Natural killer cell (primary cell): ENCODE measurements around the gene TGM2. TPM values are rescaled to one million over a fixed set of nuclear protein-coding genes. Genes with fewer than 3 reads are reported as not detected.

Experiments used
- ATAC-seq, 3 donors: fragments of 150-1000 bp in 2 of 3; fragments of 200-7000 bp in 1 of 3; cut with Tn5 transposase; 1 replicate in 1 of 3; 2 replicates in 2 of 3; pipeline ENCODE4 v1.10.0; 2021; ENCODE audit warnings: mild to moderate bottlenecking in 2 of 3, moderate library complexity in 2 of 3
- DNase-seq, 2 donors: peaks; one replicate each; pipeline versions ENCODE4 v3.0.0 to v3.0.0-alpha.2; 2013 to 2021; ENCODE audit warnings: mixed read lengths in 1 of 2
- H3K27ac ChIP-seq: one replicate; pipeline ENCODE4 v1.5.1; 2013; ENCODE audit warnings: mild to moderate bottlenecking, low read length
- H3K27me3 ChIP-seq: one replicate; pipeline ENCODE4 v1.6.1; 2013; ENCODE audit warnings: low read length; ENCODE audit not compliant: control insufficient read depth, insufficient read depth
- H3K36me3 ChIP-seq: one replicate; pipeline ENCODE4 v1.6.1; 2013; ENCODE audit warnings: low read length; ENCODE audit not compliant: control insufficient read depth, insufficient read depth
- H3K4me1 ChIP-seq: one replicate; pipeline ENCODE4 v1.6.1; 2013; ENCODE audit warnings: low read length; ENCODE audit not compliant: control insufficient read depth, insufficient read depth
- H3K4me3 ChIP-seq: one replicate; pipeline ENCODE4 v1.5.1; 2013; ENCODE audit warnings: low read length
- H3K9me3 ChIP-seq: one replicate; pipeline ENCODE4 v1.6.1; 2013; ENCODE audit warnings: low read length; ENCODE audit not compliant: control insufficient read depth, insufficient read depth
- H3K27ac Mint-ChIP-seq, 2 donors: one replicate each; pipeline ENCODE4 v1.8.0; 2022; ENCODE audit warnings: mild to moderate bottlenecking in 2 of 2, mixed read lengths in 2 of 2, moderate library complexity in 1 of 2
- H3K27me3 Mint-ChIP-seq, 2 donors: one replicate each; pipeline ENCODE4 v1.8.0; 2022; ENCODE audit warnings: low read depth in 2 of 2, mixed read lengths in 2 of 2
- H3K36me3 Mint-ChIP-seq: one replicate; pipeline ENCODE4 v1.8.0; 2022; ENCODE audit warnings: mixed read lengths
- H3K4me1 Mint-ChIP-seq, 2 donors: one replicate each; pipeline ENCODE4 v1.8.0; 2022; ENCODE audit warnings: mixed read lengths in 2 of 2
- H3K4me3 Mint-ChIP-seq: one replicate; pipeline ENCODE4 v1.8.0; 2022; ENCODE audit warnings: mild to moderate bottlenecking, moderate library complexity, mixed read lengths
- H3K9me3 Mint-ChIP-seq, 2 donors: one replicate each; pipeline ENCODE4 v1.8.0; 2022; ENCODE audit warnings: mixed read lengths in 2 of 2
- CTCF ChIP-seq: fragments of 200-600 bp; IDR thresholded peaks from one replicate; pipeline ENCODE4 v1.8.0; 2022; ENCODE audit warnings: antibody characterized with exemption
- WGBS: methylation state at CpG from one replicate; pipeline ENCODE4 v1.1.7; 2013; ENCODE audit warnings: missing lambda C conversion rate; ENCODE audit not compliant: insufficient coverage; 5-methylcytosine and 5-hydroxymethylcytosine counted together
- intact Hi-C: fragments of 100-400 bp; cut with micrococcal nuclease; formaldehyde crosslinking; loops from one replicate; pipeline ENCODE4 v1.14.2; 2022
- total RNA-seq, 4 donors: library from RNA; stranded (reverse); fragments of 120-200 nt in 1 of 4; gene quantifications; one replicate each; pipeline versions ENCODE4 v1.2.3 to v1.2.4, GENCODE V29; 2013 to 2022

The TGM2 gene
- total RNA-seq, 3 donors from 2014 or later (not counting 1 experiment from before 2014, with no cell fraction given) = 0.33 TPM; not detected in 1

DNA sequence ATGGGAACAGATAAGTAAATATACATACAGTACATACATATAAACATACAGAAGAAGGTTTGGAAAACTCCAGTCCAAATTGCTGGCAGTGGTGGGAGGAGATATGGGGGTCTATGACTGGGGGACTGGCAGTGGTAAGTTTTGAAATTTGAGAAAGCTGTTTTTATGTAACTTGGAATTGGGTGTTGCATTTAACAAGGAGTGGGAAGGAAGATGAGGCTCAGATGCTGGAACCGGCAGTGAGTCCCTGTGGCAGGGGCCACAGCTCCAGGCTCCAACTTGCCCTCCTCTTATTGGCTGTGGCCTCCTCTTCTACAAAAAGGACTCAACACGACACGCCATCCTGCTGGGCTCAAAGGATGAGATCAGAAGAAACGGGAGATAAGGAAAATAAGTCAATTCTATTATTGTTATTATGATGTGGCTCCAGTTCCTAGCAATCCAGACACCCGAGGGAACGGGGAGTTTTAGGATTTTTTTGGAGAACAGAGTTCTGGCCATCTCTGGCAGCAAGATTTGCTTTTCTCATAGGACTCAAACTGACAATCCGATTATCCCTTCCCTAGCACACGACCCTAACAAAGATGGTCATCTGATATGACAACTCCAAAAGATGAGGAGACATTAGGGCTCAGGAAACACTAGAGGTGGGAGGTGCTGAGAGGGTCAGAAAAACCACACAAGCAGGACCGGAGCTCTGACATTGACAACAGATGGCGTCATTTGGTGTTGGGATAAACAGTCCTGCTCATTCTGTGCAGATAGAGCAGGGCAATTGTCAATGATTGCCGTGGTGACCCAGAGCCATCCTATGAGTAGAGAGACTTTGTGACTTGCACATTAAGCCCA, 6.0 kb upstream of the TGM2 start:
- H3K27ac Mint-ChIP-seq = no peak overlapping the region
- intact Hi-C loops = no loop called here
- no peaks in the 10 kb centered on the region for H3K9me3 ChIP-seq
- DNase-seq = no peak
- no peak for TF ChIP-seq CTCF
- peaks cover 8% of the 10 kb centered on the region for H3K4me1 ChIP-seq
- H3K27me3 ChIP-seq = no peaks in the 10 kb centered on the region
- no peaks in the 10 kb centered on the region for H3K36me3 Mint-ChIP-seq
- no peaks in the 10 kb centered on the region for H3K9me3 Mint-ChIP-seq
- no peak overlapping the region for H3K4me3 Mint-ChIP-seq
- H3K4me1 Mint-ChIP-seq = peaks cover 4 to 6% of the 10 kb centered on the region in 2 donors
- no peak overlapping the region for H3K4me3 ChIP-seq
- H3K36me3 ChIP-seq = no peaks in the 10 kb centered on the region
- 88% methylated on average over 11 of the region's 11 CpGs for WGBS
- peaks cover 2 to 16% of the 10 kb centered on the region in 2 donors for H3K27me3 Mint-ChIP-seq
- ATAC-seq = no peak
- no peak overlapping the region for H3K27ac ChIP-seq

DNA sequence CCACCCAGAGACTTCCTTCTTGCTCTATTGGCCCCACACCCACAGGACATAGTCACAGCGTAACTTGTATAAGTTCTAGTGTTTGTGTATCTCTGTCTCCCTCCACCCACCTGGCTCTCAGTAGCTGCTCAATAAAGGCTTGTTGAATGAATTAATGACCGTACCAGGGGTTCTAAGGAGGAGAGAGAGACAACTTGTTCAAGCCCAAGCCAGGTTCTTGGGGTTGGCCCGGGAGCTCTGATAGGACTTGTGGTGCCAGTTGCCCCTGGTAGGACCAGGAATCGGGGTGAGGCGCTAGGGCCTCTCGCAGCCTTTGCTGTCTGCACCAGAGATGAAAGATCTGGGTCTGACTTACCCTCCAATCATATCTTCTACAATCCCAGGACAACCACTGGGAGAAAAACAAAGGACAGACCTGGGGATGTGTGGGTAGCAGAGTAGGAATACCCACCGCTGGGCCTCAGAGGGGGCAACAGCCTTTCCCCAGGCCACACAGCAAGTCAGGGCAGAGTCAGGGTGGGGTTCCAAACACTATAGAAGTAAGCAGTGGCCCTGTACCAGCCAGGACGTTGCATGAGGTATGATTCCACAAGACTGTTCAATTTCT, 5.3 kb upstream of the TGM2 start:
- 76% methylated on average over 5 of the region's 8 CpGs for WGBS
- Histone ChIP-seq H3K4me1 (peaks cover 13% of the 10 kb centered on the region), H3K9me3 (no peaks in the 10 kb centered on the region), H3K4me3 (no peak overlapping the region), H3K36me3 (no peaks in the 10 kb centered on the region), H3K27me3 (no peaks in the 10 kb centered on the region), H3K27ac (no peak overlapping the region)
- H3K9me3 Mint-ChIP-seq = no peaks in the 10 kb centered on the region
- H3K36me3 Mint-ChIP-seq = no peaks in the 10 kb centered on the region
- ATAC-seq = no peak
- TF ChIP-seq CTCF = no peak
- no peak overlapping the region for H3K4me3 Mint-ChIP-seq
- intact Hi-C loops = no loop called here
- H3K27me3 Mint-ChIP-seq = peaks cover 6 to 22% of the 10 kb centered on the region in 2 donors
- H3K4me1 Mint-ChIP-seq = peaks cover 9 to 11% of the 10 kb centered on the region in 2 donors
- DNase-seq = no peak
- no peak overlapping the region for H3K27ac Mint-ChIP-seq

DNA sequence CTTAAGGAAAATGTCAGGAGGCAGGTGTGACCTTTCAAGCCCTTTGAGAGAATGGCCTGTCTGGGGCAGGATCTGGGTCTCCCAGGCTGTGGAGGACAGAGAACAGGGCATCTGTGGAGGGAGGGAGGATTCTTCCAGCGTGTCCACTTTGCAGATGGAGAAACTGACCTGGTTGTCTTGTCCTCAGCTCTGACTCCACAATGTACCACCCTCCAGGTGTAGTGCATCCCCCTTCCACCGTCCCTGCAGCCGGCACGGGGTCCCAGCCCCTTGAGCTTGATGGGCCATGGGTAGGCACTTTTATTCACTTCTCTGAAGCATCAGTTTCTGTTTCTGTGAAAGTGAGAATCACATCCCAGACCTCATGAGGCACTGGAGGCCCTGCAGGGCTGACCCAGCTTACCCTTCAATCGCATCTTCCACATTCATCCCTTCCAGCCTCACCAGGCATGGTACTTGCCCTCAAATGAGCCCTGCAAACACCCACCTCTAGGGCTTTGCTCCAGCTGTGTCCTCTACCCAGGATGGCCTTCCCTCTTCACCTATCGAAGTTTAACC, 4.6 kb upstream of the TGM2 start:
- H3K36me3 Mint-ChIP-seq = no peaks in the 10 kb centered on the region
- H3K4me1 Mint-ChIP-seq = peaks cover 12 to 14% of the 10 kb centered on the region in 2 donors
- H3K9me3 Mint-ChIP-seq = no peaks in the 10 kb centered on the region
- no peak overlapping the region for H3K27ac Mint-ChIP-seq
- no peak for ATAC-seq
- H3K4me3 Mint-ChIP-seq = no peak overlapping the region
- intact Hi-C loops = no loop called here
- H3K27me3 Mint-ChIP-seq = peaks cover 6 to 22% of the 10 kb centered on the region in 2 donors
- 87% methylated on average over 6 of the region's 6 CpGs for WGBS
- H3K27ac ChIP-seq = no peak overlapping the region
- H3K9me3 ChIP-seq = no peaks in the 10 kb centered on the region
- no peak for TF ChIP-seq CTCF
- no peaks in the 10 kb centered on the region for H3K36me3 ChIP-seq
- H3K4me1 ChIP-seq = peaks cover 18% of the 10 kb centered on the region
- DNase-seq = no peak
- no peak overlapping the region for H3K4me3 ChIP-seq
- peaks cover 2% of the 10 kb centered on the region for H3K27me3 ChIP-seq
